Endothelial cell (in vitro differentiated cells): ENCODE measurements around the gene ATXN1. TPM values are rescaled to one million over a fixed set of nuclear protein-coding genes. Genes with fewer than 3 reads are reported as not detected.

Experiments used
- DNase-seq: peaks from one replicate; pipeline ENCODE4 v3.0.0; 2021; ENCODE audit warnings: low spot score
- H3K27ac Mint-ChIP-seq: one replicate; pipeline ENCODE4 v1.8.0; 2021; ENCODE audit warnings: mixed read lengths, inconsistent platforms; ENCODE audit not compliant: unreplicated experiment
- H3K27me3 Mint-ChIP-seq: one replicate; pipeline ENCODE4 v1.8.0; 2021; ENCODE audit warnings: mild to moderate bottlenecking, moderate library complexity, mixed read lengths, inconsistent platforms; ENCODE audit not compliant: unreplicated experiment
- H3K36me3 Mint-ChIP-seq: one replicate; pipeline ENCODE4 v1.8.0; 2021; ENCODE audit warnings: mild to moderate bottlenecking, low read depth, mixed read lengths, inconsistent platforms; ENCODE audit not compliant: unreplicated experiment
- H3K4me1 Mint-ChIP-seq: one replicate; pipeline ENCODE4 v1.8.0; 2021; ENCODE audit warnings: mild to moderate bottlenecking, mixed read lengths, inconsistent platforms; ENCODE audit not compliant: unreplicated experiment
- H3K4me3 Mint-ChIP-seq: one replicate; pipeline ENCODE4 v1.8.0; 2021; ENCODE audit warnings: mild to moderate bottlenecking, mixed read lengths, inconsistent platforms; ENCODE audit not compliant: unreplicated experiment
- H3K9me3 Mint-ChIP-seq: one replicate; pipeline ENCODE4 v1.8.0; 2021; ENCODE audit warnings: mixed read lengths, inconsistent platforms; ENCODE audit not compliant: unreplicated experiment
- CTCF ChIP-seq: fragments of 200-600 bp; sonication (generic); IDR thresholded peaks from one replicate; pipeline ENCODE4 v1.5.0; 2021; ENCODE audit warnings: antibody characterized with exemption; ENCODE audit not compliant: unreplicated experiment
- total RNA-seq: library from RNA; stranded (reverse); fragmentation: NEBNext Ultra II Directional; extraction: Animal tissue kit (Norgen Biotek cat#: 25700); gene quantifications from one replicate; pipeline ENCODE4 v1.2.1, GENCODE V29; 2021; ENCODE audit not compliant: unreplicated experiment

ATXN1 gene
- total RNA-seq, 1 donor from 2014 or later = 18.7 TPM

- no peak for DNase-seq
- Mint-ChIP-seq H3K4me3 (no peak overlapping the region), H3K27me3 (no peaks in the 10 kb centered on the region), H3K27ac (no peak overlapping the region), H3K4me1 (peaks cover 2% of the 10 kb centered on the region), H3K36me3 (no peaks in the 10 kb centered on the region), H3K9me3 (no peaks in the 10 kb centered on the region)
- TF ChIP-seq CTCF = no peak
Observed at GRCh38 chr6:16311763-16312162, 449.5 kb downstream of the ATXN1 start.

GRCh38 chr6:16306334-16306733 lies 454.9 kb downstream of the ATXN1 start:
- DNase-seq = no peak
- Mint-ChIP-seq H3K27ac (no peak overlapping the region), H3K36me3 (no peaks in the 10 kb centered on the region), H3K4me3 (no peak overlapping the region), H3K4me1 (peaks cover 27% of the 10 kb centered on the region), H3K27me3 (peaks cover 4% of the 10 kb centered on the region), H3K9me3 (no peaks in the 10 kb centered on the region)
- TF ChIP-seq CTCF = no peak

GRCh38 chr6:16305788-16306187 lies 455.5 kb downstream of the ATXN1 start:
- Mint-ChIP-seq H3K27me3 (peaks cover 4% of the 10 kb centered on the region), H3K36me3 (no peaks in the 10 kb centered on the region), H3K9me3 (no peaks in the 10 kb centered on the region), H3K4me1 (peaks cover 27% of the 10 kb centered on the region), H3K27ac (no peak overlapping the region), H3K4me3 (no peak overlapping the region)
- no peak for DNase-seq
- TF ChIP-seq CTCF = no peak

- Mint-ChIP-seq H3K27me3 (peaks cover 4% of the 10 kb centered on the region), H3K27ac (no peak overlapping the region), H3K4me3 (no peak overlapping the region)
Observed at GRCh38 chr6:16305246-16305725, 456.0 kb downstream of the ATXN1 start.

More at GRCh38 chr6:16305246-16305725, 456.0 kb downstream of the ATXN1 start:
- DNase-seq = no peak
- Mint-ChIP-seq H3K4me1 (peaks cover 27% of the 10 kb centered on the region), H3K9me3 (no peaks in the 10 kb centered on the region), H3K36me3 (no peaks in the 10 kb centered on the region)
- no peak for TF ChIP-seq CTCF
